Right ventricle myocardium inferior (tissue), 1 donor: Measurements from ENCODE around the gene GBX2. TPM values are rescaled to one million over a fixed set of nuclear protein-coding genes. Genes with fewer than 3 reads are reported as not detected.

Source experiments
- ATAC-seq: fragments of 200-7000 bp; cut with Tn5 transposase; one replicate; pipeline ENCODE4 v1.9.1; 2020; ENCODE audit warnings: mild to moderate bottlenecking, moderate library complexity
- DNase-seq: peaks from one replicate; pipeline ENCODE4 v3.0.0; 2021; ENCODE audit errors: missing footprints
- intact Hi-C: fragments of 100-400 bp; cut with DNase I; formaldehyde crosslinking; loops from one replicate; pipeline ENCODE4 v1.11.0; 2022
- total RNA-seq: library from RNA; stranded (reverse); fragmentation: NEBNext Ultra II Directional; extraction: Animal tissue kit (Norgen Biotek cat#: 25700); gene quantifications from one replicate; pipeline ENCODE4 v1.2.1, GENCODE V29; 2021
- donor health status: DM: no; HTN: yes; CAD: no; lungs with severe emphysema.

GBX2 gene
- total RNA-seq, 1 donor from 2014 or later: not detected

GRCh38 chr2:236127010-236127409 lies 41.2 kb downstream of the GBX2 start:
- ATAC-seq: no peak
- intact Hi-C loops: no loop called here
- DNase-seq: no peak

- intact Hi-C loops: no loop called here
- no peak for DNase-seq
- no peak for ATAC-seq
Measured at GRCh38 chr2:236125541-236125940, 42.6 kb downstream of the GBX2 start.

- intact Hi-C loops: no loop called here
- no peak for DNase-seq
- ATAC-seq: no peak
Measured at GRCh38 chr2:236124182-236124893, 43.8 kb downstream of the GBX2 start.

GRCh38 chr2:236123716-236124115 lies 44.5 kb downstream of the GBX2 start:
- intact Hi-C loops: no loop called here
- DNase-seq (no peak), ATAC-seq (no peak)

GRCh38 chr2:236122236-236122635 lies 46.0 kb downstream of the GBX2 start:
- DNase-seq: no peak
- no peak for ATAC-seq
- intact Hi-C loops: no loop called here

- no peak for ATAC-seq
- intact Hi-C loops: no loop called here
Measured at GRCh38 chr2:236121546-236121945, 46.6 kb downstream of the GBX2 start.

GRCh38 chr2:236120829-236121228 lies 47.4 kb downstream of the GBX2 start:
- DNase-seq (no peak), ATAC-seq (no peak)
- intact Hi-C loops: no loop called here

More at GRCh38 chr2:236121546-236121945, 46.6 kb downstream of the GBX2 start:
- DNase-seq: no peak

GRCh38 chr2:236120141-236120601 lies 48.0 kb downstream of the GBX2 start:
- no peak for DNase-seq
- intact Hi-C loops: no loop called here
- no peak for ATAC-seq

GRCh38 chr2:236119476-236119875 lies 48.7 kb downstream of the GBX2 start:
- DNase-seq (no peak), ATAC-seq (no peak)
- intact Hi-C loops: no loop called here

- ATAC-seq (no peak), DNase-seq (no peak)
- intact Hi-C loops: no loop called here
Measured at GRCh38 chr2:236119003-236119402, 49.2 kb downstream of the GBX2 start.

- DNase-seq: no peak
- intact Hi-C loops: no loop called here
- no peak for ATAC-seq
Measured at GRCh38 chr2:236117861-236118269, 50.3 kb downstream of the GBX2 start.

GRCh38 chr2:236117401-236117800 lies 50.8 kb downstream of the GBX2 start:
- intact Hi-C loops: no loop called here
- ATAC-seq (no peak), DNase-seq (no peak)

Other genes starting within 250 kb of the GBX2 start
- gene ASB18, start 96.0 kb upstream of the GBX2 start, total RNA-seq: 4.6 TPM